Measurements from ENCODE around the gene CECR2. TPM values are rescaled to one million over a fixed set of nuclear protein-coding genes. Genes with fewer than 3 reads are reported as not detected.

Gene CECR2
- polyA plus RNA-seq, 1 of the 3 experiments (the other 2 are of a cell fraction), result not detected

- no peak overlapping the region for H3K4me3 ChIP-seq (ENCODE audit: low read depth in 2 of 2, low read length in 1 of 2)
- H3K4me2 ChIP-seq, result no peak overlapping the region
- H3K27ac ChIP-seq (ENCODE audit: low read depth in 2 of 2, low read length in 1 of 2), result no peak overlapping the region
- H2AFZ ChIP-seq (ENCODE audit: low read depth), result no peak overlapping the region
- H3K4me1 ChIP-seq (ENCODE audit: control insufficient read depth in 1 of 2, insufficient read depth in 2 of 2, low read depth in 1 of 2, low read length in 1 of 2), result no peaks in the 10 kb centered on the region
- H3K9ac ChIP-seq, result no peak overlapping the region
- no peak for DNase-seq
- no peaks in the 10 kb centered on the region for H3K9me3 ChIP-seq
- 13% methylated on average over 4 of the region's 4 CpGs for WGBS (ENCODE audit: low lambda C conversion rate)
- H3K27me3 ChIP-seq (ENCODE audit: insufficient read depth), result peaks cover 7% of the 10 kb centered on the region; the same call in 1 of the 2 replicates
- CTCF ChIA-PET, result interaction anchor here (1.5 kb wide), 1 partner anchor 264 kb away, joined by 4 read pairs; no protein-coding TSS in a partner anchor
- H3K9me2 ChIP-seq, result no peaks in the 10 kb centered on the region
- H3K79me2 ChIP-seq (ENCODE audit: insufficient read depth), result no peaks in the 10 kb centered on the region
- H3K36me3 ChIP-seq (replicated peaks in 1 of 2; ENCODE audit: control insufficient read depth in 1 of 2, insufficient read depth in 2 of 2, low read length in 1 of 2), result no peaks in the 10 kb centered on the region
- no peaks in the 10 kb centered on the region for H4K20me1 ChIP-seq (ENCODE audit: insufficient read depth)
- POLR2A ChIA-PET, result no interaction called here
- H3F3A ChIP-seq (replicated peaks; ENCODE audit: insufficient read depth), result no peaks in the 10 kb centered on the region
- TF ChIP-seq FOSL2 (IDR thresholded peaks at IDR 0.05; ENCODE audit: borderline replicate concordance, low read depth) (no peak), SMC3 (IDR thresholded peaks at IDR 0.05; ENCODE audit: low read depth, low read length) (no peak), GATA2 (CRISPR knock-in tag; IDR thresholded peaks at IDR 0.05) (no peak), FOXJ3 (CRISPR knock-in tag; IDR thresholded peaks at IDR 0.05) (no peak)
Measured at GRCh38 chr22:17322511-17322910, 46.7 kb upstream of the CECR2 start.

- Histone ChIP-seq H4K20me1 (ENCODE audit: insufficient read depth) (no peaks in the 10 kb centered on the region), H3K79me2 (ENCODE audit: insufficient read depth) (no peaks in the 10 kb centered on the region), H3F3A (replicated peaks; ENCODE audit: insufficient read depth) (no peaks in the 10 kb centered on the region), H3K9ac (no peak overlapping the region), H3K4me3 (ENCODE audit: low read depth in 2 of 2, low read length in 1 of 2) (no peak overlapping the region), H3K4me2 (no peak overlapping the region), H3K9me3 (no peaks in the 10 kb centered on the region), H3K27me3 (ENCODE audit: insufficient read depth) (peaks cover 49% of the 10 kb centered on the region; the same call in 1 of the 2 replicates), H3K27ac (ENCODE audit: low read depth in 2 of 2, low read length in 1 of 2) (no peak overlapping the region), H2AFZ (ENCODE audit: low read depth) (no peak overlapping the region), H3K36me3 (replicated peaks in 1 of 2; ENCODE audit: control insufficient read depth in 1 of 2, insufficient read depth in 2 of 2, low read length in 1 of 2) (no peaks in the 10 kb centered on the region), H3K9me2 (no peaks in the 10 kb centered on the region), H3K4me1 (ENCODE audit: control insufficient read depth in 1 of 2, insufficient read depth in 2 of 2, low read depth in 1 of 2, low read length in 1 of 2) (no peaks in the 10 kb centered on the region)
- 10% methylated on average over 9 of the region's 9 CpGs for WGBS (ENCODE audit: low lambda C conversion rate)
- ChIA-PET POLR2A (no interaction called here), CTCF (no interaction called here)
- TF ChIP-seq POLR2AphosphoS5 (IDR thresholded peaks at IDR 0.05; ENCODE audit: low read depth, low read length) (no peak), MAX (IDR thresholded peaks at IDR 0.05; ENCODE audit: low read depth) (no peak), EZH2phosphoT487 (IDR thresholded peaks at IDR 0.05; ENCODE audit: borderline replicate concordance, low read depth) (no peak), EP300 (IDR thresholded peaks at IDR 0.05; ENCODE audit: borderline replicate concordance in 1 of 2, low read depth in 1 of 2, low read length in 1 of 2) (no peak), RFX5 (IDR thresholded peaks at IDR 0.05; ENCODE audit: low read length) (no peak), NRF1 (IDR thresholded peaks at IDR 0.05; ENCODE audit: low read depth, low read length) (no peak), FOXJ3 (CRISPR knock-in tag; IDR thresholded peaks at IDR 0.05) (no peak), SIN3A (IDR thresholded peaks at IDR 0.05; ENCODE audit: borderline replicate concordance, low read depth, low read length) (no peak), CTCF (IDR thresholded peaks at IDR 0.05) (no peak), GATA2 (CRISPR knock-in tag; IDR thresholded peaks at IDR 0.05) (no peak), RAD21 (IDR thresholded peaks at IDR 0.05; ENCODE audit: low read length) (no peak), IRF3 (IDR thresholded peaks at IDR 0.05; ENCODE audit: low read depth, low read length) (no peak), RXRA (IDR thresholded peaks at IDR 0.05; ENCODE audit: borderline replicate concordance, low read depth) (no peak)
- DNase-seq, result no peak
Measured at GRCh38 chr22:17331690-17332089, 37.6 kb upstream of the CECR2 start.
